22Rv1 (cell line): Measurements from ENCODE around the gene GTF3C5.
"Not testable (repeated sequence)": the region's sequence is repeated elsewhere in the genome, so short reads cannot be mapped to it uniquely, and the experiment has no call there.

Source experiments
- H3K27ac ChIP-seq: fragments of 450-650 bp; 2 replicates; pipeline ENCODE4 v1.5.1; 2017
- ZFX ChIP-seq: fragments of 450-650 bp; IDR thresholded peaks from 2 replicates; pipeline ENCODE4 v1.6.1; 2017; ENCODE audit warnings: antibody characterized with exemption, borderline replicate concordance
- TF ChIP-seq, protein P1 (sequence below): fragments of 450-650 bp; IDR thresholded peaks from 2 replicates; pipeline ENCODE4 v1.5.1; 2017; ENCODE audit warnings: mild to moderate bottlenecking

GTF3C5 gene

GRCh38 chr9:133035669-133036068 lies 4.9 kb downstream of the GTF3C5 start:
- TF ChIP-seq, protein P1, sequence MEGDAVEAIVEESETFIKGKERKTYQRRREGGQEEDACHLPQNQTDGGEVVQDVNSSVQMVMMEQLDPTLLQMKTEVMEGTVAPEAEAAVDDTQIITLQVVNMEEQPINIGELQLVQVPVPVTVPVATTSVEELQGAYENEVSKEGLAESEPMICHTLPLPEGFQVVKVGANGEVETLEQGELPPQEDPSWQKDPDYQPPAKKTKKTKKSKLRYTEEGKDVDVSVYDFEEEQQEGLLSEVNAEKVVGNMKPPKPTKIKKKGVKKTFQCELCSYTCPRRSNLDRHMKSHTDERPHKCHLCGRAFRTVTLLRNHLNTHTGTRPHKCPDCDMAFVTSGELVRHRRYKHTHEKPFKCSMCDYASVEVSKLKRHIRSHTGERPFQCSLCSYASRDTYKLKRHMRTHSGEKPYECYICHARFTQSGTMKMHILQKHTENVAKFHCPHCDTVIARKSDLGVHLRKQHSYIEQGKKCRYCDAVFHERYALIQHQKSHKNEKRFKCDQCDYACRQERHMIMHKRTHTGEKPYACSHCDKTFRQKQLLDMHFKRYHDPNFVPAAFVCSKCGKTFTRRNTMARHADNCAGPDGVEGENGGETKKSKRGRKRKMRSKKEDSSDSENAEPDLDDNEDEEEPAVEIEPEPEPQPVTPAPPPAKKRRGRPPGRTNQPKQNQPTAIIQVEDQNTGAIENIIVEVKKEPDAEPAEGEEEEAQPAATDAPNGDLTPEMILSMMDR, result no peak
- no peak for TF ChIP-seq ZFX
- no peak overlapping the region for H3K27ac ChIP-seq

GRCh38 chr9:133037775-133038515 lies 7.1 kb downstream of the GTF3C5 start:
- no peak overlapping the region for H3K27ac ChIP-seq

DNA sequence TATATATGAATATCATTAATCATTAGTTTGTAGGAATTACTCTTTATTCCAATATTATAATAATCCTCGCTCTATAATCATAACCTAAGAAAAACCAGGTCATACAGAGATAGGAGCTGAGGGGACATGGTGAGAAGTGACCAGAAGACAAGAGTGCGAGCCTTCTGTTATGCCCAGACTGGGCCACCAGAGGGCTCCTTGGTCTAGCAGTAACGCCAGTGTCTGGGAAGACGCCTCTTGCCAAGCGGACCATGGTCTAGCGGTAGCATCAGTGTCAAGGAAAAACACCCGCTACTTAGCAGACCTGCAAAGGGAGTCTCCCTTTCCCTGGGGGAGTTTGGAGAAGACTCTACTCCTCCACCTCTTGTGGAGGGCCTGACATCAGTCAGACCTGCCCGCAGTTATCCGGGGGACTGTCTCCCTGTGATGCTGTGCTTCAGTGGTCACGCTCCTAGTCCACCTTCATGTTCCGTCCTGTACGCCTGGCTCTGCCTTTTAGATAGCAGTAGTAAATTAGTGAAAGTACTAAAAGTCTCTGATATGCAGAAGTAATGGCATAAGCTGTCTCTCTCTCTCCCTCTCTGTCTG lies 10.2 kb downstream of the GTF3C5 start:
- TF ChIP-seq, protein P1, result peak; percentile 73
- H3K27ac ChIP-seq, result not testable (repeated sequence)

More at GRCh38 chr9:133037775-133038515, 7.1 kb downstream of the GTF3C5 start:
- no peak for TF ChIP-seq ZFX
- TF ChIP-seq, protein P1, result no peak

- H3K27ac ChIP-seq, result no peak overlapping the region
- TF ChIP-seq, protein P1, result no peak
- no peak for TF ChIP-seq ZFX
Measured at GRCh38 chr9:133041958-133042357, 11.2 kb downstream of the GTF3C5 start.

DNA sequence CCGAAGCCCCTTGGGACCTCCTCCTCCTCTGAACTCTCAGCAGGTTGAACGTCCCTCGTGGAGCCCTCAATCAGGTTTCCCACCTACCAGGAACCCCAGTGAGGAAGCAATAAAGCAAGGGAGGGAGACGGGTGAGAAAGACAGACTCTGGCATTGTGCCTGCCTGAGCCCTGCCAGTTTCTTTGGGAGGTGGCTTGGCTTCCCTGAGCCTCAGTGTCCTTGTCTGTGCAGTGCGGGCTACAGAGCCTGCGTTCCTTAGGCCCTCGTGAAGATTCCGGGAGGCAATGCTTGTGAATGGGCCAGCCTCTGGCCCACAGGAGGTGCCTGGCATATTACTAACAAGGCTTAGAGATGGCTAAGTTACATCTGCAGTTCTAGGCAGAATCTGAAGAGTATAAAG lies 11.9 kb downstream of the GTF3C5 start:
- TF ChIP-seq, protein P1, result no peak
- TF ChIP-seq ZFX, result no peak
- H3K27ac ChIP-seq, result no peak overlapping the region

DNA sequence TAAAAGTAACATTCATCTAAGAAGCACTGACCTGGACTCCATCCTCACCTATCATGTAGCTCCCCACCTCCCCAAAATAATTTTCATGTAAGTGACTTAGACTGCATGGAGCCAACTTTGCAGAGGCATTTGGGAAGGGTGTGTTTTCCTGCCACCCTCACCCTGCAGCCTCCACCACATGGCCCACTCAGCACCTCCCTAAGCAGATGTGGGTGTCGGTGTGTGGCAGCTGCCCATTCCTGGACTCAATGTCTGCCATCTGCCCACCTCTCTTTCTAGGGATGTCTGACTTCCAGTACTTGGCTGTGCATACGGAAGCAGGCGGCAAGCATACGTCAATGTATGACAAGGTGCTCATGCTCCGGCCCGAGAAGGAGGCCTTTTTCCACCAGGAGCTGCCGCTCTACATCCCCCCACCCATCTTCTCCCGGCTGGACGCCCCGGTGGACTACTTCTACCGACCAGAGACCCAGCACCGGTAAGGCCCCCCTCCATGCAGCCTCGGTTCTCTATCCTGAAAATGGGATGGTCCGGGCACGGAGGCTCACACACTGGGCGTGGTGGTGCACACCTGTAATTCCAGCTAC lies 12.7 kb downstream of the GTF3C5 start:
- TF ChIP-seq, protein P1, result no peak
- no peak for TF ChIP-seq ZFX
- no peak overlapping the region for H3K27ac ChIP-seq

DNA sequence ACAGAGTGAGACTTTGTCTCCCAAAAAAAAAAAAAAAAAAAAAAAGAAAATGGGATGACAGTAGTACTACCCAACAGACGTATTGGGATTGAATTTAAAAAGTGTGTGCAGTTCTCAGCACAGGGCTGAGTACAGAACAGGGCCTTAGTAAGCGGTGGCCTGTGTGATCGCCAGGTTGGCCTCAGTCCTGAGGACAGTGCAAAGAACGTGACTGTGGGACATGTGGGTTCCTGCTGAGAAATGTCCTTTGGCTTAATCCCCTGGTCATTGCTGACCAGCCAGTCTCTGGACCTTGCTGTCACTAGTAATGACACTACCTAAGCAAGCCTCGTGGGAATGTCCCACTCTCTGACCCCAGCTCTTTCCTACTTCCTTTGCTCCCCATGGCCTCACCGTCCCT lies 13.3 kb downstream of the GTF3C5 start:
- TF ChIP-seq ZFX, result no peak
- TF ChIP-seq, protein P1, result no peak
- no peak overlapping the region for H3K27ac ChIP-seq
